AML-193 (cell line): ENCODE results near the gene KCNQ1.

Experiments used
- DNase-seq, 2 experiments: peaks; one replicate each; lab custom pipeline; 2025; lab: John Stamatoyannopoulos, UW

Gene KCNQ1

GRCh38 chr11:2409611-2410468, 35.0 kb upstream of the KCNQ1 start:
- DNase-seq = no peak

DNA sequence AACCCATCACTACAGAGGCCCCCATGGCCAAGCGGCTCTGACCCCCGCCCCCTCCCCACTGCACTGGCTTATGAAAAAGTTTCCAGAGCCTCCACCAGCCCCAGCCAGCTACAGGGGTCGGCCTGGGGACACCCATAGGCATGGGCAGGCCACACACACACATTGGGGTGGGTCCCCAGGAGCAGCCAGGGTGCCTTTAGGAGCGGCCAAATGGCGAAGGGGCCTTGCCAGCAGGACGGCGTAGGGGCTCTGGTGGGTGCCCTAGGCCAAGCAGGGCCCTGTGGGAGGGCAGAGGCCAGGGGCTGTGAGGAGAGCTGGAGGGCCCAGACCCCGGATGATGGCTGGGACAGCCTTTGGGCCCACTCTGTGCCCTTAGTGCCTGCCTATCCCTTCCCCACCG, 34.2 kb upstream of the KCNQ1 start:
- DNase-seq = no peak

- no peak for DNase-seq
Observed at GRCh38 chr11:2411446-2412305, 33.1 kb upstream of the KCNQ1 start.

DNA sequence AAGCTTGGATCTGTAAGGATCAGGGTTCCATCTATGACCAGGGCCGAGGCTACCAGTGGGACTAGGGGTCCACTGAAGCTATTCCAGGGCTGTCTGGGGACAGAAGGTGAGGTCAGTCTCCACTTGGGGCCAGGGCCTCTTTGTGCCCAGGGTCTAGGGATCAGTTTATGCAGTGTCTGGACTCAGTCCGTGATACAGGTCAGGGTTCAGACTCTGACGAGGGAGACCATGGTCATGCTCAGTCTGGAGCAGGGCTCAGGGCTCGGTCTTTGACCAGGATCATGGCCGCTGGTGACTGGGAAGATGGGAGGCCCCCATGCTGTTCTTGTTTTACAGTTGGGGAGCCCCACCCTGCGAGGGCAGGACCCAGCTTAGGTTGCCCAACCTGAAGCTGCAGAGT, 32.5 kb upstream of the KCNQ1 start:
- no peak for DNase-seq

- DNase-seq = no peak
Observed at GRCh38 chr11:2413742-2414579, 30.8 kb upstream of the KCNQ1 start.

- DNase-seq = no peak
Observed at GRCh38 chr11:2414616-2415015, 30.2 kb upstream of the KCNQ1 start.

- no peak for DNase-seq
Observed at GRCh38 chr11:2415171-2415570, 29.6 kb upstream of the KCNQ1 start.

DNA sequence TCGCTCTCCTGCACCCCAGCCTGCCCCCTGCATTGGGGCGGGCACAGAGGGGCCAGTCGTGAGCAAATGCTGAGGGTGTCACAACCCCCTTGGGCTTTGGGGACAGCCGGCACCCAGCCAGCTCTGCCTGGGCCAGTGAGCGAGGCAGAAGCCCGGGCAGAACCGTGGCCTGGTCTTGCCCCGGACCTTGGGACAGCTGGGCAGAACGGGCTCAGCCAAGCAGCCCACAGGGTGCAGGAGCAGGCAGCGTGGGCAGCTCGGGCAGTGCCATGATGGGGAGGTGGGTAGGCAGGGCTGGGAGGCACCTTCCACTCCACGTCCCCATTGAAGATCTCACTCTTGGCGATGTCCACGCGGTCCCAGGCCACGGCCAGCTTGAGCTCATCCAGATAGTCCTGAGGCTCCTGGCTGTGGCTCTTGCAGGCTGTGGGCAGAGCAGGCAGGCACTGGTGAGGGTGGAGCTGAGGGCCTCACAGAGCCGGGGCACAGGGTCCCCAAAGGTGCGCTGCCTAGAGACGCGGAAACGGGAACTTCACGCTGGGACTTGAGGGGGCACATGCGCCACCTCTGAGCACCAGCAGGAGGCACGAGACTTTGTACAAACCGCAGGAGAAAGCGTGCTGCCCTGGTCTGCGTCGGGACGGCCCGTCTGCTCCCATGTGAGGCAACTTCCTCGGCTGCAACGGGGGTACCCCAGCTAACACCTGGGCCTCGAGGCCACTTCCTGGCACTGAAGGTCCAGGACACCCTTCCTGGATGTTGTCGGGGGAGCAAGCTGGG, 29.0 kb upstream of the KCNQ1 start:
- no peak for DNase-seq

DNA sequence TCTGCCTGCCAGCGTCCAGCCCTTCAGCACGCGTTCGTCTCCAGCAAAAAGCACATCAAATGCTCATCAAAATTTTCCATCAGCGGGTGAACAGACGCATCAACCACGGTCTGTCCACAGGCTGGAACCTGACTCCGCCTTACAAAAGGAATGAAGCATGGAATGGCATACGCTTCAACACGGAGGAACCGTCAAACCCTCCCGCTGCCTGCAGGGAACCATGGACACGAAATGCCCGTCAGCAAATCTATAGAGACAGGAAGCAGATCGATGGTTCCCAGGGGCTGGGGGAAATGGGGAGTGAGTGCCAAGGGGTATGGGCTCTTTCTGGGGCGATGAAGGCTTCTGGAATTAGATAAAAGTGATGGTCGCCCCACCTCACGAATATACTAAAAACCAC, 28.0 kb upstream of the KCNQ1 start:
- no peak for DNase-seq

GRCh38 chr11:2417856-2418692, 26.7 kb upstream of the KCNQ1 start:
- DNase-seq = no peak

GRCh38 chr11:2418693-2419360, 26.0 kb upstream of the KCNQ1 start:
- DNase-seq = no peak

GRCh38 chr11:2419638-2420501, 24.9 kb upstream of the KCNQ1 start:
- peak; percentile 54 to 57 for DNase-seq

DNA sequence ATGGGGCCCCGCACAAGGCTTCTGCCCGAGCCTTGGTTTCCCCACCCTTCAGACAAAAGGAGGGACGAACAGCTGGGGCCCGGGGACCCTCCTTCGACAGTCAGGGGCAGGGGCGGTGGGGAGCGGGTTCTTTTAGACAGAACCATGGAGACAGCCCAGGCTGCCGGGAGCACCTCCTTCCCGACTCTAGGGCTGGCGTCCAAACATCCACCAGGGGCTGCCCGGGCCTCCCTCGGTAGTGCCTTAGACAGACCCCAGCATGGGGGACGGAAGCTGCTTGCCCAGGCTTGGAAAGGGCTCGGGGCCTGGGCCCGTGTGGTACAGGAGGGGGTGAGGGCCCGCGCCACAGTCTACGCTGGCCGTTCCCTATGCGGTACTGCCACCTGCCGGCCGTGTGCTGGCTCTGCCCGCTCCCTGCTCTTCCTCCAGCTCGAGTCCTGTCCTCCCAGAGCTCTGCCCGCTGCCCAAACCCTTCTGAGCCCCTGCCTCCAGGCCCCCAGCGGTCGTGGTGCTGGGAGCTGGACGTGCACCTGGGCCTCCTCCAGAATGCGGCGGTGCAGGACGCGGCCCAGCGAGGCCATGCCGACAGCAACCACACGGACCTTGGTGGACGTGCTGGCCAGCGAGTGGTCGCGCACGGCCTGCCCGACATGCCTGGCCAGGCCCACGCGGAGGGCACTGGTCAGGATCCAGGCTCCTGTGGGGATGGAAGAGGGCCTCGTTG, 24.1 kb upstream of the KCNQ1 start:
- DNase-seq = peak; percentile 54 to 65

- no peak for DNase-seq
Observed at GRCh38 chr11:2421226-2421994, 23.4 kb upstream of the KCNQ1 start.

GRCh38 chr11:2421996-2422395, 22.8 kb upstream of the KCNQ1 start:
- DNase-seq = no peak

- DNase-seq = no peak
Observed at GRCh38 chr11:2422461-2423156, 22.2 kb upstream of the KCNQ1 start.
